Stomach (tissue), 9 donors: ENCODE data around the gene CADPS. TPM values are rescaled to one million over a fixed set of nuclear protein-coding genes. Genes with fewer than 3 reads are reported as not detected.

Experiments used
- DNase-seq, 2 donors: peaks; one replicate each; pipeline versions ENCODE4 v3.0.0 to v3.0.0-alpha.2; 2013 to 2019
- H3K27ac ChIP-seq, 5 donors: fragments of 200-600 bp in 4 of 5; sonication (generic) in 4 of 5; one replicate each; pipeline ENCODE4 v1.5.1; 2013 to 2019; ENCODE audit warnings: mild to moderate bottlenecking in 1 of 5, moderate library complexity in 1 of 5
- H3K27me3 ChIP-seq, 3 donors: fragments of 200-600 bp; sonication (generic); one replicate each; pipeline ENCODE4 v1.5.1; 2017 to 2019; ENCODE audit warnings: mixed run types in 1 of 3
- H3K36me3 ChIP-seq, 4 donors: fragments of 200-600 bp; sonication (generic); 1 replicate in 3 of 4; 2 replicates in 1 of 4; pipeline ENCODE4 v1.5.1; 2016 to 2019
- H3K4me1 ChIP-seq, 4 donors: fragments of 200-600 bp; sonication (generic); one replicate each; pipeline ENCODE4 v1.5.1; 2016 to 2019
- H3K4me3 ChIP-seq, 4 donors: fragments of 200-600 bp; sonication (generic) in 3 of 4; one replicate each; pipeline ENCODE4 v1.5.1; 2016 to 2019; ENCODE audit warnings: mild to moderate bottlenecking in 1 of 4
- H3K9me3 ChIP-seq, 4 donors: fragments of 200-600 bp; sonication (generic); one replicate each; pipeline ENCODE4 v1.5.1; 2016 to 2019
- CTCF ChIP-seq, 7 experiments: fragments of 450-650 bp in 4 of 7; fragments of 200-600 bp in 3 of 7; sonication (generic) in 3 of 7; IDR thresholded peaks; one replicate each; pipeline ENCODE4 v1.5.1; 2016 to 2019; ENCODE audit warnings: antibody characterized with exemption in 7 of 7, control low read depth in 2 of 7, mild to moderate bottlenecking in 1 of 7
- EP300 ChIP-seq: sonication (generic); formaldehyde crosslinking; IDR thresholded peaks from one replicate; pipeline ENCODE4 v1.6.1; 2017; ENCODE audit warnings: antibody characterized with exemption
- POLR2A ChIP-seq, 4 donors: fragments of 450-650 bp; IDR thresholded peaks; one replicate each; pipeline ENCODE4 v1.6.1; 2016; ENCODE audit warnings: antibody characterized with exemption in 4 of 4, control low read depth in 2 of 4, mild to moderate bottlenecking in 1 of 4, moderate library complexity in 1 of 4
- POLR2AphosphoS5 ChIP-seq, 3 donors: sonication (generic); formaldehyde crosslinking; IDR thresholded peaks; one replicate each; pipeline ENCODE4 v1.6.1; 2016; ENCODE audit warnings: antibody characterized with exemption in 3 of 3
- WGBS, 5 donors: extraction: QIAGEN DNeasy Blood & Tissue Kit in 3 of 5; methylation state at CpG; one replicate each; pipeline versions ENCODE4 v1.1.5 to v1.1.7; 2013 to 2018; 5-methylcytosine and 5-hydroxymethylcytosine counted together
- intact Hi-C: fragments of 100-400 bp; cut with DNase I; formaldehyde crosslinking; loops from one replicate; pipeline ENCODE4 v1.15.1; 2023; ENCODE audit warnings: low total_unique reads
- polyA plus RNA-seq, 3 donors: library from polyadenylated mRNA; stranded (reverse); fragments of 200-250 nt; gene quantifications; one replicate each; pipeline ENCODE4 v1.2.3, GENCODE V29; 2013
- total RNA-seq, 5 donors: library from RNA; depleted of rRNA; stranded (reverse); fragments of >200 nt; gene quantifications; one replicate each; pipeline versions ENCODE4 v1.1.0 to v1.2.3, GENCODE V29; 2014 to 2016
- donor health status: healthy with polysubstance abuse.
- donor health status: Bipolar disorder and iron deficiency.
- donor health status: healthy.

CADPS gene
- total and polyA plus RNA-seq, 8 donors: 0.58 to 32.2 (median 3.4) TPM

- no peak overlapping the region for H3K27ac ChIP-seq
- H3K4me3 ChIP-seq: no peak overlapping the region
- no peaks in the 10 kb centered on the region for H3K36me3 ChIP-seq
- H3K27me3 ChIP-seq: no peaks in the 10 kb centered on the region
- no peaks in the 10 kb centered on the region for H3K4me1 ChIP-seq
- TF ChIP-seq POLR2AphosphoS5 (IDR thresholded peaks at IDR 0.05) (no peak), CTCF (IDR thresholded peaks at IDR 0.05) (no peak)
- WGBS, 5 donors: 73 to 81% (median 77%) methylated on average over 5 of the region's 5 CpGs
- no peaks in the 10 kb centered on the region for H3K9me3 ChIP-seq
- DNase-seq: no peak
- intact Hi-C loops: no loop called here
Observed at GRCh38 chr3:62497156-62497555, 378.1 kb downstream of the CADPS start.

GRCh38 chr3:62496503-62496902, 378.7 kb downstream of the CADPS start:
- no peaks in the 10 kb centered on the region for H3K36me3 ChIP-seq
- H3K4me1 ChIP-seq: no peaks in the 10 kb centered on the region
- no peak for DNase-seq
- no peak overlapping the region for H3K27ac ChIP-seq
- H3K9me3 ChIP-seq: no peaks in the 10 kb centered on the region
- no peaks in the 10 kb centered on the region for H3K27me3 ChIP-seq
- 77 to 85% (median 80%) methylated on average over 2 of the region's 2 CpGs for WGBS, 5 donors
- TF ChIP-seq EP300 (no peak), CTCF (IDR thresholded peaks at IDR 0.05) (no peak), POLR2A (IDR thresholded peaks at IDR 0.05) (no peak), POLR2AphosphoS5 (IDR thresholded peaks at IDR 0.05) (no peak)
- intact Hi-C loops: no loop called here
- no peak overlapping the region for H3K4me3 ChIP-seq

GRCh38 chr3:62493109-62493801, 382.0 kb downstream of the CADPS start:
- no peak overlapping the region for H3K27ac ChIP-seq
- TF ChIP-seq POLR2AphosphoS5 (IDR thresholded peaks at IDR 0.05): no peak
- TF ChIP-seq CTCF (IDR thresholded peaks at IDR 0.05): no peak
- no peak for TF ChIP-seq EP300
- no peak for TF ChIP-seq POLR2A (IDR thresholded peaks at IDR 0.05)
- no peak overlapping the region for H3K4me3 ChIP-seq
- no peaks in the 10 kb centered on the region for H3K27me3 ChIP-seq
- no peaks in the 10 kb centered on the region for H3K9me3 ChIP-seq
- no peaks in the 10 kb centered on the region for H3K4me1 ChIP-seq
- no peaks in the 10 kb centered on the region for H3K36me3 ChIP-seq
- intact Hi-C loops: no loop called here
- no peak for DNase-seq
- WGBS, 5 donors: 62 to 74% (median 67%) methylated on average over 4 of the region's 4 CpGs

- H3K4me1 ChIP-seq: no peaks in the 10 kb centered on the region
- TF ChIP-seq CTCF (IDR thresholded peaks at IDR 0.05): no peak
- no peak for TF ChIP-seq EP300
- TF ChIP-seq POLR2A (IDR thresholded peaks at IDR 0.05): no peak
- no peak for TF ChIP-seq POLR2AphosphoS5 (IDR thresholded peaks at IDR 0.05)
- intact Hi-C loops: no loop called here
- H3K27ac ChIP-seq: no peak overlapping the region
- no peak overlapping the region for H3K4me3 ChIP-seq
- H3K27me3 ChIP-seq: no peaks in the 10 kb centered on the region
- no peaks in the 10 kb centered on the region for H3K36me3 ChIP-seq
- H3K9me3 ChIP-seq: no peaks in the 10 kb centered on the region
- no peak for DNase-seq
- 59 to 72% (median 67%) methylated on average over 4 of the region's 4 CpGs for WGBS, 5 donors
Observed at GRCh38 chr3:62482961-62483360, 392.3 kb downstream of the CADPS start.
